DLD1 (cell line): ENCODE measurements around the gene RNF212B.

Source experiments
- in situ Hi-C: cut with HindIII; loops from 2 replicates; pipeline ENCODE4 v1.10.0; 2017; ENCODE audit warnings: low sequenced_read_pairs

The RNF212B gene

GRCh38 chr14:23294734-23295561 lies 57.2 kb downstream of the RNF212B start:
- in situ Hi-C loops, result no loop called here

DNA sequence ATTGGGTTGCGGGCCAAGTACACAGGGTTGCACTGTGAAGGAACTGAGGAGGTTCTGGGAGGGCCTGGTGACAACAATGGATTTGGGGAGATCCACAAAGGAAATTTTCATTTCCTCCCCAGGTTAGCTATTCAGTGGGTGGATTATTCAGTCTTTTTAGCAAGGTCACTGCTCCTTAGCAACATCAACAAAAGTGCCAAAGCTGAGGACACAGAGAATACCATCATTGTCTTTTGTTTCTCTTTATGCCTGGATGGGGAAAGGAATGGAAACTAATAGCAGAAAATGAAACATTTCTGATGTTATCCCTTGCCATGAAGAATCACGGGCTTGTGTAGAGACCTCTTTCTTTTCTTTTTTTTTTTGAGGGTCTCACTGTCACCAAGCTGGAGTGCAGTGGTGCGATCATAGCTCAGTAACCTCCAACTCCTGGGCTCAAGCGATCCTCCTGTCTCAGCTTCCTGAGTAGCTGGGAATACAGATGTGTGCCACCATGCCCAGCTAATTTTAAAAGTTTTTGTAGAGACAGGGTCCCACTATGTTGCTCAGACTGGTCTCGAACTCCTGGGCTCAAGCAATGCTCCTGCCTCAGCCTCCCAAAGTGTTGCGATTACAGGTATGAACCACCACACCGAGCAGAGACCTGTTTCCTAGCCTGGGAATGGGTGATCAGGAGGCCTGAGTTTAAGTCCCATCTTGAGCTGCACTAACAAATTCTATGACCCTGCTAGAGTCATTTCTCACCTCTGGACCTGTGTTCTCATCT lies 58.5 kb downstream of the RNF212B start:
- in situ Hi-C loops, result no loop called here

GRCh38 chr14:23297096-23297495 lies 59.4 kb downstream of the RNF212B start:
- in situ Hi-C loops, result no loop called here

- in situ Hi-C loops, result no loop called here
These were observed 60.0 kb downstream of the RNF212B start for GRCh38 chr14:23297611-23298277.

GRCh38 chr14:23299211-23299957 lies 61.6 kb downstream of the RNF212B start:
- in situ Hi-C loops, result no loop called here

DNA sequence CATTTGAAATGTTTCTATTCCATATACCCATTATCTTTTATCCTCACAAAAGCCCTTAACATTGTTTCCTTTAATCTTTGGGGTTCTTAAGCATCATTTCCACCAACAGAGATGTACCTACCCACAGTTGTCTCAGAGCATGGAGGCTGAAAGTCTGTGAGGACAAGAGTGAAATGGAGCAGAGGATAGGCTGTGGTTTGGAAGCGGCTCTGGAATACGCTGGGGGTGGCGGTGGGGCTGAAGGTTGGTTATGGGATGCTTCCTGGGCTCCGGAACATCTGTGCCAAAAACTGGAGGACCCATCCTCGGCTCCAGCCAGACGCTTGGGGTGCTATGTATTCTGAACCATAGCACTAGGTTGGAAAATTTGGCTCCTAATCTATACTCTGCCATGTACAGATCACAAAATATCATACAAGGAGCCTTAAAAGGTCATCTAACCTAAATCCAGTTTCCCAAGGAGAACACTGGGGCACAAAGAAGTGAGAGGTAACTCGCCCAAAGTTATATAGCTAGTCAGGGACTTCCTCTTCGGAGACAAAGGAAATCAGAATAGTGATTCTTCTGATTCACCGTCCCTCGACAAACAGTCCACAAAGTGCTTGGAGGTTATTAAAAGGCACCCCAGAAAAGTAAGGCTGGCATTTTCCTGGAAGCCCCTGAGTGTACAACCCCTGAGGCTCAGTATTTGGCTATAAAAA lies 62.4 kb downstream of the RNF212B start:
- in situ Hi-C loops, result no loop called here

GRCh38 chr14:23300687-23301223 lies 63.0 kb downstream of the RNF212B start:
- in situ Hi-C loops, result no loop called here

GRCh38 chr14:23301288-23301968 lies 63.7 kb downstream of the RNF212B start:
- in situ Hi-C loops, result no loop called here

DNA sequence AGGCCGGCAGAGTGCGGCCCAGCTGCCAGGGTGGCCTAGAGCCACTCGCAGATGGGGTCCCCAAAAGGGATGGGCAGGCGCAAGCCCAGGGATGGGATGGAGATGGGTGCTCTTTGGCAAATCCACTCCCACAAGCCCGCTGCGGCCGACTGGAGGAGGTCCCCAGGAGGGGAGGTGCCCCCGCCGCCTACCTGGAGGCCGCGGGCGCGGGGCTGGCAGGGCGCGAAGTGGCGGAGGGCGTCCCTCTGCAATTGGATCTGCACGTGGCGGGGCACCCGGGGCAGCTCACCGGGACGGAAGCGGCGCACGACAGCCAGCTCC lies 64.2 kb downstream of the RNF212B start:
- in situ Hi-C loops, result no loop called here

DNA sequence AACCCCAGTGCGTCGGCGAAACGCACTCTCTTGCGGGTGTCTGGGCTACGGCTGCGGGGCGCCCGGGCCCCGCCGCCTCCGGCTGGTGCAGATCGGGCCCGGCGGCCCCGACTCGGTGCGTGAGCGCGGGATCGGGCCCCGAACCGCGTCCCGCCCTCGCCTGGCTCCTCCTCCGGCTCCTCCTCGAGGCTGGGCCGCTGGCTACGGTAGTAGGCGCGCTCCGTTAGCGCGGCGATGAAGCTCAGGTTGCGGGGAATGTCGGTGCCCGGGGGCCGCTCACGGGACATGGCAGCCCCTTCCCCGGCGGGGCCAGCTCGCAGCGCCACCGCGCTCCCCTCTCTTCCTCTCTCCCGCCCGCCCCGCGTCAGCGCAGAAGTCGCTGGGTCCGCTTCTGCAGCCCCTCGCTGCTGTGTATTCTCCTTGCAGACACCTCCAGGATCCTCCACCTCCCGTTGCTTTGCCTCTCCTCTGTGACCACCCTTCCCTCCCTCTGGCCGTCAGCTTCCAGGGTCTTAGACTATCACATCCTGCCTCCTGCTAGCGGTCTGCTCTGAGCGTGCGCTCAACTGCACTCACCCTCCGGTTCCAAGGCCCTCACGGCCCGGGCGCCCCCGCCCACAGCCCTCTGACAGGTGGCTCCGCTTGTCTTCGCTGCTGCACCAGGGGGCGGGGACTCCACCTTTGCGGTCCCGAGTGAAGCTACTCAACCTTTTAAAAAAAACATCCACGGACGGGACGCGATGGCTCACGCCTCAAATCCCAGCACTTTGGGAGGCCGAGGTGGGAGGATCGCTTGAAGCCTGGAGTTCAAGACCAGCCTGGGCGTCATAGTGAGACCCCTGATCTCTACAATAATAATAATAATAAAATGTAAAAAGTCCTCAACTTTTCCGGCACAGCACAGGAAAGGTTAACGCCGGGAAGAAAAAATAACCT lies 64.8 kb downstream of the RNF212B start, which contains the start of gene PPP1R3E:
Gene PPP1R3E (minus strand): TSS at position 570 of the 936 bp plus-strand sequence. CDS start 283 bp downstream, at position 287.
- in situ Hi-C loops, result no loop called here

GRCh38 chr14:23306412-23307145 lies 68.8 kb downstream of the RNF212B start, which contains the start of gene BCL2L2:
Gene BCL2L2, plus strand, starts transcription at chr14:23306833. Its CDS starts 935 bp downstream, at chr14:23307768.
- in situ Hi-C loops, result no loop called here

DNA sequence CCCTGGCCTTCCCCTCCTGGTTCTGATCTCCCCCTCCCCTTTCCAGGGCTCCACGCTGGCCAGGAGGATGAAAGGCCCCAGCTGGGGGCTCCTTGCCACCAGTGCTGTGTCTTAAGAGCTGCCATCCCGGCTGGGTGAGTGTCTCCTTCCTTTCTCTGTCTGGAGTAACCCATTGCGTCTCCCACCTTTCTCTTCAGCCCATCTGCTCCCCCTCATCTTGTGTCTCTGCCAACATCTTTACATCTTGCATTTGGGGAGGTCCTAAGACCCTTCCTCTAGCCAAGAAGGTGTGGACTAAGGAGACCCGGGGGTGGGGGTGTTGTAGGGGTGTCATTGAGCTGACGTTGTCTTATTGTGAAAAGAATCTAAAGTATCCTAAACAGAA lies 69.4 kb downstream of the RNF212B start:
- in situ Hi-C loops, result no loop called here

GRCh38 chr14:23307687-23308644 lies 70.2 kb downstream of the RNF212B start:
- in situ Hi-C loops, result no loop called here

DNA sequence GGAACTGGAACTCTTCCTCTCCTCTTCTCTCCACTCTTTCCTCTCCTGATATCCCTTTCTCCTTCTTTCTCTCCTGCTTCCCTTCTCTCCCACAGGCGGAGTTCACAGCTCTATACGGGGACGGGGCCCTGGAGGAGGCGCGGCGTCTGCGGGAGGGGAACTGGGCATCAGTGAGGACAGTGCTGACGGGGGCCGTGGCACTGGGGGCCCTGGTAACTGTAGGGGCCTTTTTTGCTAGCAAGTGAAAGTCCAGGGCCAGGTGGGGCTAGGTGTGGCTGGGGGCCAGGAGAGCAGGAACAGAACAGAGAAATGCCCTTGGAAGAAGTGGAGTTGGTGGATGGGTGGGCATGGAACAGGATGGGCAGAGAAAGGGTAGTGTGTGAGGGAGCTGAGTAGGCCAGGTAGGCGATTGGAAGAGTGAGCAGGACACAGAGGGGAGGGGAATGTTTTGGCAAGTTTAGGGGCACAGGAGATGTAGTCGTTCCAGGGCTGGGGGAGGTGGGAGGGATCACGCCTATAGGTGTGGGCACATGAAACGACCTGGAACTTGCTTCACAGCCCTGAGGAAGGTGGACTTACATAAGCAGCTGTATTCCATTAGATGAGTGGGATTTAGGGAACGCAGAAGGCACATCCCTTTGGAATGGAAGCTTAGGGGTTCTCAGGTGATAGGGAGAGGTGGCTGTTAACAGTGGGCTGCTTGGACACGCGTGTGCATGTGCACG lies 71.1 kb downstream of the RNF212B start:
- in situ Hi-C loops, result no loop called here

GRCh38 chr14:23310546-23310945 lies 72.8 kb downstream of the RNF212B start:
- in situ Hi-C loops, result no loop called here

GRCh38 chr14:23316300-23316699 lies 78.6 kb downstream of the RNF212B start:
- in situ Hi-C loops, result no loop called here
